ENCODE measurements around the gene SH2B3. TPM values are rescaled to one million over a fixed set of nuclear protein-coding genes. Genes with fewer than 3 reads are reported as not detected.

SH2B3 gene
- total and polyA plus RNA-seq, 2 of the 13 experiments (the other 11 are each of a cell fraction or from before 2014, with no cell fraction given), result 6.8 to 6.9 TPM

GRCh38 chr12:111360325-111360930, 45.3 kb upstream of the SH2B3 start (continued):
- no peak for TF ChIP-seq SNAPC2 (CRISPR knock-in tag; IDR thresholded peaks at IDR 0.05)
- no peak for TF ChIP-seq TAF15 (IDR thresholded peaks at IDR 0.05; ENCODE audit: low read depth, low read length, poor library complexity, severe bottlenecking)
- no peak for TF ChIP-seq ZMAT5 (CRISPR knock-in tag; IDR thresholded peaks at IDR 0.05; ENCODE audit: borderline replicate concordance, low read depth)
- TF ChIP-seq POLR2G (IDR thresholded peaks at IDR 0.05; ENCODE audit: low read depth, low read length), result peak; percentile 47
- TF ChIP-seq, protein P1, sequence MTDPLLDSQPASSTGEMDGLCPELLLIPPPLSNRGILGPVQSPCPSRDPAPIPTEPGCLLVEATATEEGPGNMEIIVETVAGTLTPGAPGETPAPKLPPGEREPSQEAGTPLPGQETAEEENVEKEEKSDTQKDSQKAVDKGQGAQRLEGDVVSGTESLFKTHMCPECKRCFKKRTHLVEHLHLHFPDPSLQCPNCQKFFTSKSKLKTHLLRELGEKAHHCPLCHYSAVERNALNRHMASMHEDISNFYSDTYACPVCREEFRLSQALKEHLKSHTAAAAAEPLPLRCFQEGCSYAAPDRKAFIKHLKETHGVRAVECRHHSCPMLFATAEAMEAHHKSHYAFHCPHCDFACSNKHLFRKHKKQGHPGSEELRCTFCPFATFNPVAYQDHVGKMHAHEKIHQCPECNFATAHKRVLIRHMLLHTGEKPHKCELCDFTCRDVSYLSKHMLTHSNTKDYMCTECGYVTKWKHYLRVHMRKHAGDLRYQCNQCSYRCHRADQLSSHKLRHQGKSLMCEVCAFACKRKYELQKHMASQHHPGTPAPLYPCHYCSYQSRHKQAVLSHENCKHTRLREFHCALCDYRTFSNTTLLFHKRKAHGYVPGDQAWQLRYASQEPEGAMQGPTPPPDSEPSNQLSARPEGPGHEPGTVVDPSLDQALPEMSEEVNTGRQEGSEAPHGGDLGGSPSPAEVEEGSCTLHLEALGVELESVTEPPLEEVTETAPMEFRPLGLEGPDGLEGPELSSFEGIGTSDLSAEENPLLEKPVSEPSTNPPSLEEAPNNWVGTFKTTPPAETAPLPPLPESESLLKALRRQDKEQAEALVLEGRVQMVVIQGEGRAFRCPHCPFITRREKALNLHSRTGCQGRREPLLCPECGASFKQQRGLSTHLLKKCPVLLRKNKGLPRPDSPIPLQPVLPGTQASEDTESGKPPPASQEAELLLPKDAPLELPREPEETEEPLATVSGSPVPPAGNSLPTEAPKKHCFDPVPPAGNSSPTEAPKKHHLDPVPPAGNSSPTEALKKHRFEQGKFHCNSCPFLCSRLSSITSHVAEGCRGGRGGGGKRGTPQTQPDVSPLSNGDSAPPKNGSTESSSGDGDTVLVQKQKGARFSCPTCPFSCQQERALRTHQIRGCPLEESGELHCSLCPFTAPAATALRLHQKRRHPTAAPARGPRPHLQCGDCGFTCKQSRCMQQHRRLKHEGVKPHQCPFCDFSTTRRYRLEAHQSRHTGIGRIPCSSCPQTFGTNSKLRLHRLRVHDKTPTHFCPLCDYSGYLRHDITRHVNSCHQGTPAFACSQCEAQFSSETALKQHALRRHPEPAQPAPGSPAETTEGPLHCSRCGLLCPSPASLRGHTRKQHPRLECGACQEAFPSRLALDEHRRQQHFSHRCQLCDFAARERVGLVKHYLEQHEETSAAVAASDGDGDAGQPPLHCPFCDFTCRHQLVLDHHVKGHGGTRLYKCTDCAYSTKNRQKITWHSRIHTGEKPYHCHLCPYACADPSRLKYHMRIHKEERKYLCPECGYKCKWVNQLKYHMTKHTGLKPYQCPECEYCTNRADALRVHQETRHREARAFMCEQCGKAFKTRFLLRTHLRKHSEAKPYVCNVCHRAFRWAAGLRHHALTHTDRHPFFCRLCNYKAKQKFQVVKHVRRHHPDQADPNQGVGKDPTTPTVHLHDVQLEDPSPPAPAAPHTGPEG (CRISPR knock-in tag; IDR thresholded peaks at IDR 0.05), result no peak
- no peak for TF ChIP-seq ZNF761 (CRISPR knock-in tag; conservative IDR thresholded peaks at IDR 0.05)
- no peak for TF ChIP-seq RELA (CRISPR knock-in tag; IDR thresholded peaks at IDR 0.05)
- TF ChIP-seq ZNF75D (CRISPR knock-in tag; IDR thresholded peaks at IDR 0.05; ENCODE audit: borderline replicate concordance), result no peak
- TF ChIP-seq ZNF18 (CRISPR knock-in tag; IDR thresholded peaks at IDR 0.05; ENCODE audit: insufficient replicate concordance), result no peak
- TF ChIP-seq, protein P2, sequence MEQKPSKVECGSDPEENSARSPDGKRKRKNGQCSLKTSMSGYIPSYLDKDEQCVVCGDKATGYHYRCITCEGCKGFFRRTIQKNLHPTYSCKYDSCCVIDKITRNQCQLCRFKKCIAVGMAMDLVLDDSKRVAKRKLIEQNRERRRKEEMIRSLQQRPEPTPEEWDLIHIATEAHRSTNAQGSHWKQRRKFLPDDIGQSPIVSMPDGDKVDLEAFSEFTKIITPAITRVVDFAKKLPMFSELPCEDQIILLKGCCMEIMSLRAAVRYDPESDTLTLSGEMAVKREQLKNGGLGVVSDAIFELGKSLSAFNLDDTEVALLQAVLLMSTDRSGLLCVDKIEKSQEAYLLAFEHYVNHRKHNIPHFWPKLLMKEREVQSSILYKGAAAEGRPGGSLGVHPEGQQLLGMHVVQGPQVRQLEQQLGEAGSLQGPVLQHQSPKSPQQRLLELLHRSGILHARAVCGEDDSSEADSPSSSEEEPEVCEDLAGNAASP (CRISPR knock-in tag; IDR thresholded peaks at IDR 0.05; ENCODE audit: borderline replicate concordance), result no peak
- peak; percentile 77; the same call in 1 of the 2 replicates for TF ChIP-seq ZC3H13 (CRISPR knock-in tag; IDR thresholded peaks at IDR 0.05)
- no peak for TF ChIP-seq SIN3A (IDR thresholded peaks at IDR 0.05; ENCODE audit: borderline replicate concordance, low read depth, low read length)
- TF ChIP-seq SIX4 (CRISPR knock-in tag; IDR thresholded peaks at IDR 0.05), result no peak
- TF ChIP-seq YEATS2 (CRISPR knock-in tag; IDR thresholded peaks at IDR 0.05; ENCODE audit: borderline replicate concordance), result no peak
- no peak for TF ChIP-seq PRMT3 (CRISPR knock-in tag; IDR thresholded peaks at IDR 0.05; ENCODE audit: borderline replicate concordance, low read depth)
- TF ChIP-seq ZNF335 (CRISPR knock-in tag; IDR thresholded peaks at IDR 0.05), result no peak
- TF ChIP-seq ZNF543 (CRISPR knock-in tag; IDR thresholded peaks at IDR 0.05), result peak; percentile 56; the same call in 1 of the 2 replicates
- TF ChIP-seq MNT (IDR thresholded peaks at IDR 0.05), result no peak
- 0 out of 2 replicates have a peak, but pooled peaks have one; percentile 2 for TF ChIP-seq SALL1 (CRISPR knock-in tag; IDR thresholded peaks at IDR 0.05)

Data from HepG2 (cell line).